Activated naive CD4-positive, alpha-beta T cell treated with anti-CD3 and anti-CD28 coated beads for 36 hours (primary cell): ENCODE results near the gene MTCH2. TPM values are rescaled to one million over a fixed set of nuclear protein-coding genes. Genes with fewer than 3 reads are reported as not detected.
"Not testable (repeated sequence)": the region's sequence is repeated elsewhere in the genome, so short reads cannot be mapped to it uniquely, and the experiment has no call there.

Source experiments
- CTCF ChIA-PET: fragments of 350-600 bp; sonication (Branson Sonifier 250); formaldehyde crosslinking; loops from one replicate; lab custom pipeline; 2021; ENCODE audit warnings: antibody characterized with exemption; lab: Charles Lee
- DNase-seq: peaks from one replicate; pipeline ENCODE4 v3.0.0-alpha.2; 2020
- H3K27ac Mint-ChIP-seq: one replicate; pipeline ENCODE4 v1.8.0; 2021; ENCODE audit warnings: mild to moderate bottlenecking, mixed read lengths
- H3K27me3 Mint-ChIP-seq: one replicate; pipeline ENCODE4 v1.8.0; 2021; ENCODE audit warnings: low read depth, mixed read lengths
- H3K36me3 Mint-ChIP-seq: one replicate; pipeline ENCODE4 v1.8.0; 2021; ENCODE audit warnings: low read depth, mixed read lengths
- H3K4me1 Mint-ChIP-seq: one replicate; pipeline ENCODE4 v1.8.0; 2021; ENCODE audit warnings: low read depth, mixed read lengths
- H3K4me3 Mint-ChIP-seq: one replicate; pipeline ENCODE4 v1.8.0; 2021; ENCODE audit warnings: mild to moderate bottlenecking, moderate library complexity, mixed read lengths
- H3K9me3 Mint-ChIP-seq: one replicate; pipeline ENCODE4 v1.8.0; 2021; ENCODE audit warnings: mixed read lengths
- intact Hi-C: fragments of 100-400 bp; cut with micrococcal nuclease; formaldehyde crosslinking; loops from one replicate; pipeline ENCODE4 v1.15.1; 2023
- total RNA-seq, 2 experiments: library from RNA; stranded (reverse); gene quantifications; one replicate each; pipeline ENCODE4 v1.2.3, GENCODE V29; 2021

Gene MTCH2
- total RNA-seq, 2 experiments from 2014 or later, result 93.7 to 95.1 TPM

DNA sequence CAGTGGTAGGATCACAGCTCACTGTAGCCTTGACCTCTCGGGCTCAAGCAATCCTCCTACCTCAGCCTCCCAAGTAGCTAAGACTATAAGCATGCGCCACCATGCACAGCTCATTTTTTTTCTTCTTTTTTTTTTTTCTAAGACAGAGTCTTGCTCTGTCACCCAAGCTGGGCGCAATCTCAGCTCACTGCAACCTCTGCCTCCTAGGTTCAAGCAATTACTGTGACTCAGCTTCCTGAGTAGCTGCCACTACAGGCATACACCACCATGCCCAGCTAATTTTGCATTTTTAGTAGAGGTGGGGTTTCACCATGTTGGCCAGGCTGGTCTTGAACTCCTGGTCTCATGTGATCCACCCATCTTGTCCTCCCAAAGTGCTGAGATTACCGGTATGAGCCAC is 22.6 kb upstream of the MTCH2 start:
- peak; percentile 55 for DNase-seq
- H3K27me3 Mint-ChIP-seq, H3K36me3 Mint-ChIP-seq, H3K27ac Mint-ChIP-seq, H3K4me3 Mint-ChIP-seq, intact Hi-C loops, H3K9me3 Mint-ChIP-seq: not testable (repeated sequence)
- CTCF ChIA-PET, result interaction anchor here (0.7 kb wide), 1 partner anchor 31 kb away, joined by 3 read pairs; no protein-coding TSS in a partner anchor
- peaks cover 24% of the 10 kb centered on the region for H3K4me1 Mint-ChIP-seq

DNA sequence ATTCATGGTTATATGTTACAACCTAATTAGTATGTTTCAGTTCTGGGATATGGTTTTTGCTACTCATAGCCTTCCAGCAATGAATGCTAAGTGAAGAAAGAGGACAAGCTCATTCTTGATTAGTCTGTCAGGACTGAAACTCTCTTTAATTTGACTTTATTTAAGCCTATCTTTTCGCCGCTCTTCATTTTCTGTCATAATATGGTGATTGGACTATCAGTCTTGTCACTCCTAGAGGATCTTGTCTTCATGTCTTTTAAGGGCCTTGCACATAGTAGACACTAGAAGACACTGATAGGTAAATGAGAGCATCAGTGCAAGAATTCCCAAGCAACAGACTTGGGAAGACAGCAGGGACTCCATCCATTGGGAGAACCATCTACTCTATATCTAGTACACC is 18.9 kb upstream of the MTCH2 start:
- peaks cover 15% of the 10 kb centered on the region for H3K4me1 Mint-ChIP-seq
- CTCF ChIA-PET, result no interaction called here
- no peak overlapping the region for H3K27ac Mint-ChIP-seq
- H3K9me3 Mint-ChIP-seq, result no peaks in the 10 kb centered on the region
- no peak overlapping the region for H3K4me3 Mint-ChIP-seq
- intact Hi-C loops, result no loop called here
- no peak for DNase-seq
- no peaks in the 10 kb centered on the region for H3K27me3 Mint-ChIP-seq
- H3K36me3 Mint-ChIP-seq, result no peaks in the 10 kb centered on the region

DNA sequence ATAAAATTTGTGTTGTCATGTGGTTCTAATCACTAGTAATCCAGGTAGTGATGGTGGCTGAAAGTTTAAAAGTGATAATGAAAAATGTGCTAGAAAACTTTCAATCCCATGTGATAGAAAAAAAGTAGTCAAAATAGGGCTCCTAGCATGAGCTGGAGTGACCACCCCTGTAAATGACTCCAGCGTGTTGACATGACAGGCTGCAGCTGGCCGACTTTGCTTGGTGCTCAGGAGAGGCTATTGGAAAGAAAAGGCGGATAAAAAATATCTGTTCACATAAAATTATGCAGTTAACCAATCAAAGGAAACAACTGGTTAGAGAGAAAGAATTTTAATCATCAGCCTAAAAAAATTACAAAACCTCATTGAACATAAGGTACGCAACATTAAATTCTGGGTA is 16.9 kb upstream of the MTCH2 start:
- H3K4me1 Mint-ChIP-seq, result peaks cover 11% of the 10 kb centered on the region
- H3K9me3 Mint-ChIP-seq, result no peaks in the 10 kb centered on the region
- CTCF ChIA-PET, result no interaction called here
- no peak for DNase-seq
- no peak overlapping the region for H3K27ac Mint-ChIP-seq
- H3K36me3 Mint-ChIP-seq, result no peaks in the 10 kb centered on the region
- intact Hi-C loops, result no loop called here
- no peak overlapping the region for H3K4me3 Mint-ChIP-seq
- H3K27me3 Mint-ChIP-seq, result no peaks in the 10 kb centered on the region

DNA sequence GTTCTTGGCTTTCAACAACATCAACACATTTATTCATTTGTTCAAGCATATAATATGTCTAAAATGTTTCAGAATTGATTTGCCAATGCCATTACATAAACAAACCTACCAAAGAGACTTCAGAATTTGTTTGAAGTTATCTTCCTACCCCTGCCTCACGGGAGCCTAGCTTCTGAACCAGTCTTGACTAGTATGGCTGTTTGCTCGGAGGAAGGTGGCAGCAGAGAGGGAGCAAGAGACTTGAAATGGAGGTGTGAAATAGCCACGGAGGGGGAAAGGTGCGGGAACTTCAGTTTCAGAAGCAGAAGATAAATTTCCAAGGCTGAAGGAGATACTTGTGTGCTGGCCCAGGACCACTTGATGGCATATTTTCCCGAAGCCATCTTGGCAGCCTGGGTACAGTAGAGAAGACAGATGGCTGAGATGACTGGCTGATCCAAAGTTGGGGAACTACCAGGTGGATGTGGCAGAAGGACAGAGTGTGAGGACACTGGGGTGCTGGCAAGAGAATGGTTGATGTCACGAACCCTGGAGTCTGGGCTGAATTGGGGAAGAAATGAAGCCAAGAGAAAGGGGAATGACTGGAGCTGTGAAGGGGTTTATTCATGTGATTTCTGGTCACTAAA is 14.0 kb upstream of the MTCH2 start:
- no peaks in the 10 kb centered on the region for H3K4me1 Mint-ChIP-seq
- no peak overlapping the region for H3K4me3 Mint-ChIP-seq
- no peaks in the 10 kb centered on the region for H3K27me3 Mint-ChIP-seq
- CTCF ChIA-PET, result no interaction called here
- DNase-seq, result no peak
- H3K9me3 Mint-ChIP-seq, result peaks cover 9% of the 10 kb centered on the region
- no peak overlapping the region for H3K27ac Mint-ChIP-seq
- H3K36me3 Mint-ChIP-seq, result no peaks in the 10 kb centered on the region
- intact Hi-C loops, result no loop called here

DNA sequence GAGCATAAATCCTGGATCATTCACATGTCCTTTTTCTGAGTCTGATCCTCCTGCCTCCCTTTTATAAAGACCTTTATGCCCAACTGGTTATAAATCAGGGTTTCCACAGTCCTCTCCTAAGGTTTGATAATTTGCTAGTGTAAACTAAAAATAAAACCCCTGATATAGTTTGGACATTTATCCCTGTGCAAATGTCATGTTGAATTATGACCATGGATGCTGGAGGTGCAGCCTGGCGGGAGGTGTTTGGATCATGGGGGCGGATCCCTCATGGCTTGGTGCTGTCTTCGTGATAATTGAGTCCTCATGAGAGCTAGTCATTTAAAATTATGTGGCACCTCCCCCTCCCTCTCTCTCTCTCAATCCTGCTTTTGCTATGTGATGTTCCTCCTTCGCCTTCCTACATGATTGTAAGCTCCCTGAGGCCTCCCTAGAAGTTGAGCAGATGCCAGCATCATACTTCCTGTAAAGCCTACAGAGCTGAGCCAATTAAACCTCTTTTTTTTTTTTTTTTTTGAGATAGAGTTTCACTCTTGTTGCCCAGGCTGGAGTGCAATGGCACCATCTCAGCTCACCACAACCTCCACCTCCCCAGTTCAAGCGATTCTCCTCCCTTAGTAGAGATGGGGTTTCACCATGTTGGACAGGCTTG is 9.6 kb upstream of the MTCH2 start:
- H3K4me3 Mint-ChIP-seq, result no peak overlapping the region
- intact Hi-C loops, result no loop called here
- no peak overlapping the region for H3K27ac Mint-ChIP-seq
- CTCF ChIA-PET, result no interaction called here
- H3K36me3 Mint-ChIP-seq, result no peaks in the 10 kb centered on the region
- H3K27me3 Mint-ChIP-seq, result no peaks in the 10 kb centered on the region
- DNase-seq, result no peak
- peaks cover 9% of the 10 kb centered on the region for H3K9me3 Mint-ChIP-seq
- no peaks in the 10 kb centered on the region for H3K4me1 Mint-ChIP-seq

DNA sequence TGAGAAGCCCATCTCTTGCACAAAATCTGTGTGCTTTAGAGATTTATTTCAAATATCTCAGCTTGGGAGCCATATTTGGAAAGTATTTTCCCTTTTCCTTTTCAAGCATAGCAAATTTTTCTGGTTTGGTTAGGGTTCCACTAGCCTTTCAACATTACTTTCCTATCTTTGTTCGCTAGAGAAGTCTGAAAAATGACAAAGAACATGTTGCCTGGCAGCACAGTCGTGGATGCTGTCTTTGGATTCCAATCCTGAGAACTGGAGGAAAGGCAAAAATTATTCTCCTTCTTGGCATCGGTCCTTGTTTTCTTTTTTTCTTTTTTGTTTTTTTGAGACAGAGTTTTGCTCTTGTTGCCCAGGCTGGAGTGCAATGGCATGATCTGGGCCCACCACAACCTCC is 6.9 kb upstream of the MTCH2 start:
- Mint-ChIP-seq H3K9me3 (peaks cover 9% of the 10 kb centered on the region), H3K4me1 (no peaks in the 10 kb centered on the region), H3K27me3 (no peaks in the 10 kb centered on the region), H3K27ac (no peak overlapping the region), H3K4me3 (no peak overlapping the region), H3K36me3 (no peaks in the 10 kb centered on the region)
- no peak for DNase-seq
- CTCF ChIA-PET, result no interaction called here
- intact Hi-C loops, result no loop called here

DNA sequence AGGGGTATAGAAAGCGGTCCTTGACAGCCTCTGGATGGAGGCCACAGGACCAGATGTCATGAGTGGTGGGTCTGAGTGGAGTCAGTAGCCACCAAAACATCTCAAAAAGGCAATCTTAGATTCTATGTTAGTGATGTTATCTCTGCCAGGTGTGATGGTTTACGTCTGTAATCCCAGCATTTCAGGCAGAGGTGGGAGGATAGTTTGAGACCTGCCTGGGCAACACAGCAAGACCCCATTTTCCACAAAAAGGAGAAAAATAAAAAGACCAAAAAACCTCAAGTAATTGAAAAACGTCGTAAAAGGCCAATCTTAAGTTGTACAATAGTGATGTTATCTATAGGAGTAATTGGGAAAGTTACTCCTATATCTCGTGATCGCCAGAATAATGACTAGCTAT is 3.7 kb upstream of the MTCH2 start:
- no peak for DNase-seq
- intact Hi-C loops, result no loop called here
- peaks cover 5% of the 10 kb centered on the region for H3K36me3 Mint-ChIP-seq
- CTCF ChIA-PET, result no interaction called here
- H3K27ac Mint-ChIP-seq, result no peak overlapping the region
- H3K4me1 Mint-ChIP-seq, result peaks cover 9% of the 10 kb centered on the region
- H3K27me3 Mint-ChIP-seq, result no peaks in the 10 kb centered on the region
- no peaks in the 10 kb centered on the region for H3K9me3 Mint-ChIP-seq
- H3K4me3 Mint-ChIP-seq, result no peak overlapping the region

DNA sequence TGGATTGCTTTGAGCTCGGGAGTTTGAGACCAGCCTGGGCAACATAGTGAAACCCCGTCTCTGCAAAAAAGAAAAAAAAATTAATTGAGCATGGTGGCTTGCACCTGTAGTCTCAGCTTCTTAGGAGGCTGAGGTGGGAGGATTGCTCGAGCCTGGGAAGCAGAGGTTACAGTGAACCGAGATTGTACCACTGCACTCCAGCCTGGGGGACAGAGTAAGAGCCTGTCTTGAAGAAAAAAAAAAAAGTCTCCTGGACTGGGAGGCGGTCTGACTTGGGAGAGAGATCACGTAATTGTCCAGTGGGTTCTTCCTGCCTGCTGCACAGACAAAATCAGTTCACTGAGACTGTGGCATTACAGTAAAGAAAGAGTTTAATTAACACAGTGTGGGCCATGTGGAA is 3.1 kb upstream of the MTCH2 start:
- Mint-ChIP-seq H3K36me3 (peaks cover 5% of the 10 kb centered on the region), H3K9me3 (no peaks in the 10 kb centered on the region), H3K4me3 (no peak overlapping the region), H3K27ac (no peak overlapping the region), H3K27me3 (no peaks in the 10 kb centered on the region), H3K4me1 (peaks cover 14% of the 10 kb centered on the region)
- CTCF ChIA-PET, result no interaction called here
- intact Hi-C loops, result no loop called here
- no peak for DNase-seq

DNA sequence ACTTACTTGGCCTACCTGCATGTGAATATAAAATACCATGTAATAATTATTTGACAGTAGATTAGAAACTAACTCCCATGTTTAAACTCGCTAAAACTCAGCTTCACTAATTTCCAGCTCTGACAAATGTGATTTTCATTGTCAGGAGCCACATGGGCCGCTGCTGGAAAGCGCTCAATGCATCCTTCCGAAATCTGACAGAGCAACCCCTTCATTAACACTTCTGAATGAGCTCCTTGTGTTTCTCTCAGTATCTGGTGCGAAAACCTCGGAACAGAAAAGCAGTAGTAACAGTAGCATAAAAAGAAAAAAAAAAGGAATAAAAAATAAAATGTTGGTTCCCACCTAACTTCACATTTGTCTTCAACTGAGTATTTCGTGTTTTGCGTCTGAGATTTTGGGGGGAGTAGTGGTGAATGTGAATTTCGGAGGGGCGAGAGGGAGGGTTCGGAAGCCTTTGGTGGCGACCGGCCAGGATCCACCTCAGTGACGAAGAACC is 710 bp downstream of the MTCH2 start:
- Mint-ChIP-seq H3K36me3 (peaks cover 12% of the 10 kb centered on the region), H3K4me3 (peak overlapping the region; percentile 91), H3K27ac (peak overlapping the region; percentile 75), H3K9me3 (no peaks in the 10 kb centered on the region), H3K4me1 (peaks cover 19% of the 10 kb centered on the region), H3K27me3 (no peaks in the 10 kb centered on the region)
- CTCF ChIA-PET, result interaction anchor here (0.6 kb wide), 1 partner anchor 14 kb away, joined by 3 read pairs; no protein-coding TSS in a partner anchor
- no peak for DNase-seq
- intact Hi-C loops, result loop anchor here (1.0 to 5.0 kb wide), 12 partner anchors 22 to 468 kb away; partner anchors contain the start of genes AGBL2, CELF1, DDB2 and FNBP4

DNA sequence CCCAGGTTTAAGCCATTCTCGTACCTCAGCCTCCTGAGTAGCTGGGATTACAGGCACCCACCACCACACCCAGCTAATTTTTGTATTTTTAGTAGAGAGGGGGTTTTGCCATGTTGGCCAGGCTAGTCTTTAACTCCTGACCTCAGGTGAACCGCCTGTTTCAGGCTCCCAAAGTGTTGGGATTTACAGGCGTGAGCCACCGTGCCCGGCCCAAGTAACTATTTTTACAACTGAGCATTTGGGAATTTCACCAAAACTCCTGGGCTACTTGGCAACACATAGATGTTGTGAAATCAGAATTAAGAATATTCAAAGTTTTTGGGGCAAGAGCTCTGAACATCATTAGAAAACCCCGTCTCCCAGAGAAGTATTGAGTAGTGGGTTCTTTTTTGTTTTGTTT is 1.9 kb downstream of the MTCH2 start:
- H3K27ac Mint-ChIP-seq, H3K9me3 Mint-ChIP-seq, H3K27me3 Mint-ChIP-seq, DNase-seq, CTCF ChIA-PET: not testable (repeated sequence)
- Mint-ChIP-seq H3K4me1 (peaks cover 19% of the 10 kb centered on the region), H3K4me3 (peak overlapping the region; percentile 91), H3K36me3 (peaks cover 12% of the 10 kb centered on the region)
- intact Hi-C loops, result loop anchor here (5.0 kb wide), 1 partner anchor 373 kb away; no protein-coding TSS in a partner anchor

DNA sequence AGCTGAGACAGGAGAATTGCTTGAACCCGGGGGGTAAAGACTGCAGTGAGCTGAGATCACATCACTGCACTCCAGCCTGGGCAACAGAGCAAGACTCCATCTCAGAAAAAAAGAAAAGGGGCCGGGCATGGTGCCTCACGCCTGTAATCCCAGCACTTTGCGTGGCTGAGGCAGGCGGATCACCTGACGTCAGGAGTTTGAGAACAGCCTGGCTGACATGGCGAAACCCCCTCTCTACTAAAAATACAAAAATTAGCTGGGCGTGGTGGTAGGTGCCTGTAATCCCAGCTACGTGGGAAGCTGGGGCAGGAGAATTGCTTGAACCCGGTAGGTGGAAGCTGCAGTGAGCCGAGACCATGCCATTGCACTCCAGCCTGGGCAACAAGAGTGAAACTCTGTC is 6.0 kb downstream of the MTCH2 start:
- H3K27ac Mint-ChIP-seq, H3K4me3 Mint-ChIP-seq, DNase-seq, H3K9me3 Mint-ChIP-seq, CTCF ChIA-PET, H3K27me3 Mint-ChIP-seq, intact Hi-C loops: not testable (repeated sequence)
- Mint-ChIP-seq H3K36me3 (peaks cover 24% of the 10 kb centered on the region), H3K4me1 (peaks cover 12% of the 10 kb centered on the region)

DNA sequence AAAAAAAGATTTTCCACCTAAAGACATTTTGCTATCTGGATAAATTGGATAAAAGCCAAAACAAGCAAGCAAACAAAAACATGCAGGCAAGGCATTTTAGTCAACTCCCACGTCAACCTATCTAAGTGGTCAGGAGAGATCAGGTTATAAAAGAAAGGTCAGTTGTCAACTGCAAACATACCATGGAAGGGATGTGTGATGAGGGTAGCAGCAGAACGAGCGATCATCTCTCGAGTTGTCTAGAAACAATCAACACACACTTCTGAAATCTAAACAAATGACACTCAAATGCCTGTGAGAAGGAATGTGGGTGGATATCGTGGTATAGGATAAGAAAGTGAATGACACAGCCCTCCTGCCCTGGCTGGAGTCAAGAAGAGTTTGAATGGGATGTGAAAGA is 10.9 kb downstream of the MTCH2 start:
- Mint-ChIP-seq H3K4me1 (no peaks in the 10 kb centered on the region), H3K36me3 (peaks cover 35% of the 10 kb centered on the region), H3K9me3 (no peaks in the 10 kb centered on the region), H3K4me3 (no peak overlapping the region), H3K27me3 (no peaks in the 10 kb centered on the region), H3K27ac (no peak overlapping the region)
- intact Hi-C loops, result no loop called here
- CTCF ChIA-PET, result no interaction called here
- no peak for DNase-seq

DNA sequence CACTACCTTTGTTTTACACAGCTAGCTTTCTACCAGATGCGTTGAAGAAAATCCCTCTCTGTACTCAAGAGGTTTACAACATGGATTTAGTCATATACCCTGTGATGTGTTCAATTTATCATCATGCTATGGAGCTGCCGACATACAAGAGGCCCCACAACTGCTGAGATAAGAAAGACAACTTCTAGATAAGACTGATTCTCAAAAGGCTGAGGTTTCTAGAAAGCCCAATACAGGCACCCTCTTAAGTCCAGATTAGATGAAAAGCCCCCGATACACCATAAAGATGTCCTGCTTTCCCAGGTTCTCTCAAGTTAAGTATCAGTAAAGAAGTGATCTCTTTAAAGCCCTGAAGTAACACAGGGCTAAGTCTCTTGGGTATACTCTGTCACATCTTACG is 14.3 kb downstream of the MTCH2 start:
- no peaks in the 10 kb centered on the region for H3K27me3 Mint-ChIP-seq
- peaks cover 35% of the 10 kb centered on the region for H3K36me3 Mint-ChIP-seq
- H3K27ac Mint-ChIP-seq, result no peak overlapping the region

More for the DNA sequence above, 14.3 kb downstream of the MTCH2 start:
- intact Hi-C loops, result no loop called here
- CTCF ChIA-PET, result no interaction called here
- H3K4me3 Mint-ChIP-seq, result no peak overlapping the region
- no peak for DNase-seq
- no peaks in the 10 kb centered on the region for H3K9me3 Mint-ChIP-seq
- H3K4me1 Mint-ChIP-seq, result no peaks in the 10 kb centered on the region
